WTC11 (cell line): Measurements from ENCODE around the gene CELF2. TPM values are rescaled to one million over a fixed set of nuclear protein-coding genes. Genes with fewer than 3 reads are reported as not detected.
A peak's percentile ranks its signal among the peaks of the same experiment; 100 is the strongest.

Source experiments
- ATAC-seq: fragments of 200-7000 bp; cut with Tn5 transposase; 2 replicates; pipeline ENCODE4 v1.10.0; 2021; ENCODE audit warnings: mild to moderate bottlenecking, moderate library complexity
- CTCF ChIA-PET: fragments of 300-600 bp; sonication (Branson Sonifier 250); formaldehyde crosslinking; loops from one replicate; lab custom pipeline; 2021; ENCODE audit warnings: antibody characterized with exemption; lab: Charles Lee
- POLR2A ChIA-PET: fragments of 350-600 bp; sonication (Branson Sonifier 250); formaldehyde crosslinking; loops from one replicate; lab custom pipeline; 2021; ENCODE audit warnings: antibody characterized with exemption; lab: Charles Lee
- DNase-seq: peaks from one replicate; pipeline ENCODE4 v3.0.0; 2021; ENCODE audit warnings: low spot score
- H3K27ac Mint-ChIP-seq: 2 replicates; pipeline ENCODE4 v1.8.0; 2021; ENCODE audit warnings: mixed read lengths
- H3K27me3 Mint-ChIP-seq: 2 replicates; pipeline ENCODE4 v1.8.0; 2021; ENCODE audit warnings: low read depth, mild to moderate bottlenecking, moderate library complexity, mixed read lengths
- H3K36me3 Mint-ChIP-seq: 2 replicates; pipeline ENCODE4 v1.8.0; 2021; ENCODE audit warnings: mixed read lengths
- H3K4me1 Mint-ChIP-seq: 2 replicates; pipeline ENCODE4 v1.8.0; 2022; ENCODE audit warnings: mixed read lengths
- H3K4me3 Mint-ChIP-seq: 2 replicates; pipeline ENCODE4 v1.8.0; 2021; ENCODE audit warnings: mild to moderate bottlenecking, moderate library complexity, mixed read lengths
- H3K9me3 Mint-ChIP-seq: 2 replicates; pipeline ENCODE4 v1.8.0; 2021; ENCODE audit warnings: mixed read lengths
- FOXJ3 ChIP-seq: sonication (generic); formaldehyde crosslinking; IDR thresholded peaks from 2 replicates; pipeline ENCODE4 v1.9.0; 2021; ENCODE audit warnings: missing genetic modification reagents, mild to moderate bottlenecking, borderline replicate concordance
- GTF2I ChIP-seq: fragments of 250-450 bp; sonication (Bioruptor Pico); conservative IDR thresholded peaks from 2 replicates; pipeline ENCODE4 v1.4.0; 2021; ENCODE audit warnings: mild to moderate bottlenecking
- NR2C2 ChIP-seq: sonication (generic); formaldehyde crosslinking; IDR thresholded peaks from 2 replicates; pipeline ENCODE4 v1.8.0; 2022; ENCODE audit warnings: mild to moderate bottlenecking, missing genetic modification reagents
- RELA ChIP-seq: sonication (generic); formaldehyde crosslinking; IDR thresholded peaks from 2 replicates; pipeline ENCODE4 v1.8.1; 2022; ENCODE audit warnings: missing genetic modification reagents, mild to moderate bottlenecking, borderline replicate concordance
- SMAD3 ChIP-seq: sonication (generic); formaldehyde crosslinking; IDR thresholded peaks from 2 replicates; pipeline ENCODE4 v1.8.0; 2022; ENCODE audit warnings: missing genetic modification reagents, mild to moderate bottlenecking, borderline replicate concordance
- SP1 ChIP-seq: sonication (generic); formaldehyde crosslinking; conservative IDR thresholded peaks from 2 replicates; pipeline ENCODE4 v1.8.1; 2022; ENCODE audit warnings: missing genetic modification reagents
- TEAD4 ChIP-seq: sonication (generic); formaldehyde crosslinking; IDR thresholded peaks from 2 replicates; pipeline ENCODE4 v1.8.0; 2022; ENCODE audit warnings: mild to moderate bottlenecking, missing genetic modification reagents
- TP53 ChIP-seq: sonication (generic); formaldehyde crosslinking; IDR thresholded peaks from 2 replicates; pipeline ENCODE4 v1.8.1; 2023; ENCODE audit warnings: mild to moderate bottlenecking, missing genetic modification reagents
- ZNF263 ChIP-seq: sonication (generic); formaldehyde crosslinking; IDR thresholded peaks from 2 replicates; pipeline ENCODE4 v1.8.1; 2022; ENCODE audit warnings: low read depth, mild to moderate bottlenecking, moderate library complexity, missing genetic modification reagents
- ZNF396 ChIP-seq: fragments of 250-450 bp; sonication (Bioruptor Pico); IDR thresholded peaks from 2 replicates; pipeline ENCODE4 v1.8.0; 2021; ENCODE audit warnings: mild to moderate bottlenecking, moderate library complexity, borderline replicate concordance
- ZNF671 ChIP-seq: fragments of 250-450 bp; sonication (Bioruptor Pico); IDR thresholded peaks from 2 replicates; pipeline ENCODE4 v1.8.0; 2021; ENCODE audit warnings: mild to moderate bottlenecking
- total RNA-seq: library from RNA; stranded (reverse); gene quantifications from 3 replicates; pipeline ENCODE4 v1.2.3, GENCODE V29; 2021
- TF ChIP-seq, protein P1 (sequence below): fragments of 250-450 bp; sonication (Bioruptor Pico); IDR thresholded peaks from 2 replicates; pipeline ENCODE4 v1.9.0; 2021; ENCODE audit warnings: mild to moderate bottlenecking
- TF ChIP-seq, protein P2 (sequence below): sonication (generic); formaldehyde crosslinking; conservative IDR thresholded peaks from 2 replicates; pipeline ENCODE4 v1.8.1; 2022; ENCODE audit warnings: mild to moderate bottlenecking, missing genetic modification reagents
- TF ChIP-seq, protein P3 (sequence below): sonication (generic); formaldehyde crosslinking; IDR thresholded peaks from 2 replicates; pipeline ENCODE4 v1.8.0; 2022; ENCODE audit warnings: mild to moderate bottlenecking, missing genetic modification reagents
- TF ChIP-seq, protein P4 (sequence below): fragments of 250-450 bp; sonication (Bioruptor Pico); IDR thresholded peaks from 2 replicates; pipeline ENCODE4 v1.8.0; 2021; ENCODE audit warnings: mild to moderate bottlenecking
- TF ChIP-seq, protein P5 (sequence below): fragments of 250-450 bp; sonication (Bioruptor Pico); IDR thresholded peaks from 2 replicates; pipeline ENCODE4 v1.9.0; 2021; ENCODE audit warnings: mild to moderate bottlenecking
- TF ChIP-seq, protein P6 (sequence below): sonication (generic); formaldehyde crosslinking; IDR thresholded peaks from 2 replicates; pipeline ENCODE4 v1.8.1; 2022; ENCODE audit warnings: low read depth, mild to moderate bottlenecking, moderate library complexity, missing genetic modification reagents, borderline replicate concordance
- TF ChIP-seq, protein P7 (sequence below): fragments of 250-450 bp; sonication (Bioruptor Pico); IDR thresholded peaks from 2 replicates; pipeline ENCODE4 v2.1.2; 2022; ENCODE audit warnings: mild to moderate bottlenecking, moderate library complexity
- TF ChIP-seq, protein P8 (sequence below): sonication (generic); formaldehyde crosslinking; IDR thresholded peaks from 2 replicates; pipeline ENCODE4 v1.8.0; 2022; ENCODE audit warnings: mild to moderate bottlenecking, missing genetic modification reagents
- TF ChIP-seq, protein P9 (sequence below): sonication (generic); formaldehyde crosslinking; conservative IDR thresholded peaks from 2 replicates; pipeline ENCODE4 v1.8.1; 2023; ENCODE audit warnings: mild to moderate bottlenecking, low read depth, missing genetic modification reagents, moderate library complexity

CELF2 gene
- total RNA-seq, 1 experiment from 2014 or later = 24.6 TPM

DNA sequence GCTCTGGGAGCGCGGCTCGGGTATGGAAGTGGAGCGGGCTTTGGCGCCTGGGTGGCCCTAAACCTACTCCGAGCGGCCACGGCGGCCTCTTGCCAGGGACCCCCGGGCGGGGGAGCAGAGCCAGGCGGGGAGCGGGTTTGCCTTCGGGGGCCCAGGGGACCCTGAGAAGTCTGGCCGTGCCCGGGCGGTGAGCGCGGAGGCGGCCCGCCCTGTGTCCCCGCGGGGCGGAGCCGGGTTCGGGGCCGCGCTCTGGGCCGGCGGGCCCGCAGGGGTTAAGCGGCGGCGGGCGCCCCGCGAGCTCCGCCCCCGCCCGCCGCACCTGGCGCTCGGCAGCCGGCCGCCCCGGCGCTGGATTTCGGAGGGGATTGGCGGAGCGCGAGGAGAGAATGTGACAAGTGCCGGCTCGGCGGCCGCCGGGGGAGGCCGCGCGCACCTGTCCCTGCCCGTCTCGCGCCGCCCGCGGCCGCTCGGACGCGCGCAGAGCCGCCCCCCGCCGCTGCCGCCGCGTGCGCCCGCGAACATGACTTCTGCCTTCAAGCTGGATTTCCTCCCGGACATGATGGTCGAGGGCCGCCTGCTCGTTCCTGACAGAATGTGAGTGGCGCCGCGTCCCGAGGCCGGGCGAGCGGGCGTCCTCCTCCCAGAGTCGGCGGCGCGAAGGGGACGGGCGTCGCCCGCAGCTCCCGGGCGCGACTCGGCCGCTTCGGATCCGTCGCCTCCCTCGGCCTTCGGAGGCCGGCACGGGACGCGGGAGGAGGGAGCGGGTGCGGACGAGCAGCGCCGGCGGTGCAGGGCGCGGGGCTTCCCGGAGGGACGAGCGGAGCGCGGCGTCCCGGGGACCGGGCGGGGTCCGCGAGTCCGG is at the start of gene CELF2 (continued):
- TF ChIP-seq, protein P1, sequence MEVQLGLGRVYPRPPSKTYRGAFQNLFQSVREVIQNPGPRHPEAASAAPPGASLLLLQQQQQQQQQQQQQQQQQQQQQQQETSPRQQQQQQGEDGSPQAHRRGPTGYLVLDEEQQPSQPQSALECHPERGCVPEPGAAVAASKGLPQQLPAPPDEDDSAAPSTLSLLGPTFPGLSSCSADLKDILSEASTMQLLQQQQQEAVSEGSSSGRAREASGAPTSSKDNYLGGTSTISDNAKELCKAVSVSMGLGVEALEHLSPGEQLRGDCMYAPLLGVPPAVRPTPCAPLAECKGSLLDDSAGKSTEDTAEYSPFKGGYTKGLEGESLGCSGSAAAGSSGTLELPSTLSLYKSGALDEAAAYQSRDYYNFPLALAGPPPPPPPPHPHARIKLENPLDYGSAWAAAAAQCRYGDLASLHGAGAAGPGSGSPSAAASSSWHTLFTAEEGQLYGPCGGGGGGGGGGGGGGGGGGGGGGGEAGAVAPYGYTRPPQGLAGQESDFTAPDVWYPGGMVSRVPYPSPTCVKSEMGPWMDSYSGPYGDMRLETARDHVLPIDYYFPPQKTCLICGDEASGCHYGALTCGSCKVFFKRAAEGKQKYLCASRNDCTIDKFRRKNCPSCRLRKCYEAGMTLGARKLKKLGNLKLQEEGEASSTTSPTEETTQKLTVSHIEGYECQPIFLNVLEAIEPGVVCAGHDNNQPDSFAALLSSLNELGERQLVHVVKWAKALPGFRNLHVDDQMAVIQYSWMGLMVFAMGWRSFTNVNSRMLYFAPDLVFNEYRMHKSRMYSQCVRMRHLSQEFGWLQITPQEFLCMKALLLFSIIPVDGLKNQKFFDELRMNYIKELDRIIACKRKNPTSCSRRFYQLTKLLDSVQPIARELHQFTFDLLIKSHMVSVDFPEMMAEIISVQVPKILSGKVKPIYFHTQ (CRISPR knock-in tag) = no peak
- no peak for TF ChIP-seq TP53 (CRISPR knock-in tag)
- TF ChIP-seq, protein P2, sequence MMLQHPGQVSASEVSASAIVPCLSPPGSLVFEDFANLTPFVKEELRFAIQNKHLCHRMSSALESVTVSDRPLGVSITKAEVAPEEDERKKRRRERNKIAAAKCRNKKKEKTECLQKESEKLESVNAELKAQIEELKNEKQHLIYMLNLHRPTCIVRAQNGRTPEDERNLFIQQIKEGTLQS (CRISPR knock-in tag) = no peak
- TF ChIP-seq, protein P3, sequence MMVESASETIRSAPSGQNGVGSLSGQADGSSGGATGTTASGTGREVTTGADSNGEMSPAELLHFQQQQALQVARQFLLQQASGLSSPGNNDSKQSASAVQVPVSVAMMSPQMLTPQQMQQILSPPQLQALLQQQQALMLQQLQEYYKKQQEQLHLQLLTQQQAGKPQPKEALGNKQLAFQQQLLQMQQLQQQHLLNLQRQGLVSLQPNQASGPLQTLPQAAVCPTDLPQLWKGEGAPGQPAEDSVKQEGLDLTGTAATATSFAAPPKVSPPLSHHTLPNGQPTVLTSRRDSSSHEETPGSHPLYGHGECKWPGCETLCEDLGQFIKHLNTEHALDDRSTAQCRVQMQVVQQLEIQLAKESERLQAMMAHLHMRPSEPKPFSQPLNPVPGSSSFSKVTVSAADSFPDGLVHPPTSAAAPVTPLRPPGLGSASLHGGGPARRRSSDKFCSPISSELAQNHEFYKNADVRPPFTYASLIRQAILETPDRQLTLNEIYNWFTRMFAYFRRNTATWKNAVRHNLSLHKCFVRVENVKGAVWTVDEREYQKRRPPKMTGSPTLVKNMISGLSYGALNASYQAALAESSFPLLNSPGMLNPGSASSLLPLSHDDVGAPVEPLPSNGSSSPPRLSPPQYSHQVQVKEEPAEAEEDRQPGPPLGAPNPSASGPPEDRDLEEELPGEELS (CRISPR knock-in tag) = peak; percentile 34; the same call in 1 of the 2 replicates
- no peak for TF ChIP-seq ZNF263 (CRISPR knock-in tag)
- TF ChIP-seq, protein P4, sequence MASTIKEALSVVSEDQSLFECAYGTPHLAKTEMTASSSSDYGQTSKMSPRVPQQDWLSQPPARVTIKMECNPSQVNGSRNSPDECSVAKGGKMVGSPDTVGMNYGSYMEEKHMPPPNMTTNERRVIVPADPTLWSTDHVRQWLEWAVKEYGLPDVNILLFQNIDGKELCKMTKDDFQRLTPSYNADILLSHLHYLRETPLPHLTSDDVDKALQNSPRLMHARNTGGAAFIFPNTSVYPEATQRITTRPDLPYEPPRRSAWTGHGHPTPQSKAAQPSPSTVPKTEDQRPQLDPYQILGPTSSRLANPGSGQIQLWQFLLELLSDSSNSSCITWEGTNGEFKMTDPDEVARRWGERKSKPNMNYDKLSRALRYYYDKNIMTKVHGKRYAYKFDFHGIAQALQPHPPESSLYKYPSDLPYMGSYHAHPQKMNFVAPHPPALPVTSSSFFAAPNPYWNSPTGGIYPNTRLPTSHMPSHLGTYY (CRISPR knock-in tag) = no peak
- TF ChIP-seq FOXJ3 (CRISPR knock-in tag) = no peak
- TF ChIP-seq, protein P5, sequence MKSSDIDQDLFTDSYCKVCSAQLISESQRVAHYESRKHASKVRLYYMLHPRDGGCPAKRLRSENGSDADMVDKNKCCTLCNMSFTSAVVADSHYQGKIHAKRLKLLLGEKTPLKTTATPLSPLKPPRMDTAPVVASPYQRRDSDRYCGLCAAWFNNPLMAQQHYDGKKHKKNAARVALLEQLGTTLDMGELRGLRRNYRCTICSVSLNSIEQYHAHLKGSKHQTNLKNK (CRISPR knock-in tag) = no peak
- TF ChIP-seq, all 79 proteins: peak for 13

DNA sequence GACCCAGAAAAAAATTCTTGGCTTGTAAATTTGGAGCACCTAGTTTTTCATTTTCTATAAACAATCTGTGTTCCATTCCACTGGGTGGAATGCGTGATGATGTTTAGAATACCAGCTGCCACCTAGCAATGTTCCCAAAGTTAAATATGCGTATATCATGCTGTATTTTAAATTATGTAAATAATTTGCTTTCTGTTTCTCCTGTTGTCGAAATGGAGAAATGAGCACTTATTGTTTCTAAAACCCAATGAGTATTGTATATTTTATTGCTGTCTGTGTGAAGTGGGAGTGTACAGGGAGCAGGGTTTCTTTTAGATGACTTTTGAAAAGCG is 49.4 kb upstream of the CELF2 start:
- Mint-ChIP-seq H3K4me3 (no peak overlapping the region), H3K9me3 (no peaks in the 10 kb centered on the region), H3K27ac (no peak overlapping the region), H3K27me3 (no peaks in the 10 kb centered on the region; the same call in 1 of the 2 replicates), H3K36me3 (no peaks in the 10 kb centered on the region), H3K4me1 (no peaks in the 10 kb centered on the region)
- CTCF ChIA-PET = no interaction called here
- ATAC-seq (no peak), DNase-seq (no peak)
- POLR2A ChIA-PET = no interaction called here
- TF ChIP-seq GTF2I (CRISPR knock-in tag) = no peak
- TF ChIP-seq NR2C2 = no peak
- TF ChIP-seq TEAD4 (CRISPR knock-in tag) = no peak
- TF ChIP-seq, protein P6, sequence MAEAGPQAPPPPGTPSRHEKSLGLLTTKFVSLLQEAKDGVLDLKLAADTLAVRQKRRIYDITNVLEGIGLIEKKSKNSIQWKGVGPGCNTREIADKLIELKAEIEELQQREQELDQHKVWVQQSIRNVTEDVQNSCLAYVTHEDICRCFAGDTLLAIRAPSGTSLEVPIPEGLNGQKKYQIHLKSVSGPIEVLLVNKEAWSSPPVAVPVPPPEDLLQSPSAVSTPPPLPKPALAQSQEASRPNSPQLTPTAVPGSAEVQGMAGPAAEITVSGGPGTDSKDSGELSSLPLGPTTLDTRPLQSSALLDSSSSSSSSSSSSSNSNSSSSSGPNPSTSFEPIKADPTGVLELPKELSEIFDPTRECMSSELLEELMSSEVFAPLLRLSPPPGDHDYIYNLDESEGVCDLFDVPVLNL (CRISPR knock-in tag) = no peak
- TF ChIP-seq RELA (CRISPR knock-in tag) = no peak
- TF ChIP-seq ZNF671 (CRISPR knock-in tag) = no peak
- no peak for TF ChIP-seq SP1 (CRISPR knock-in tag)
- TF ChIP-seq, protein P7, sequence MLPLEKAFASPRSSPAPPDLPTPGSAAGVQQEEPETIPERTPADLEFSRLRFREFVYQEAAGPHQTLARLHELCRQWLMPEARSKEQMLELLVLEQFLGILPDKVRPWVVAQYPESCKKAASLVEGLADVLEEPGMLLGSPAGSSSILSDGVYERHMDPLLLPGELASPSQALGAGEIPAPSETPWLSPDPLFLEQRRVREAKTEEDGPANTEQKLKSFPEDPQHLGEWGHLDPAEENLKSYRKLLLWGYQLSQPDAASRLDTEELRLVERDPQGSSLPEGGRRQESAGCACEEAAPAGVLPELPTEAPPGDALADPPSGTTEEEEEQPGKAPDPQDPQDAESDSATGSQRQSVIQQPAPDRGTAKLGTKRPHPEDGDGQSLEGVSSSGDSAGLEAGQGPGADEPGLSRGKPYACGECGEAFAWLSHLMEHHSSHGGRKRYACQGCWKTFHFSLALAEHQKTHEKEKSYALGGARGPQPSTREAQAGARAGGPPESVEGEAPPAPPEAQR (CRISPR knock-in tag) = no peak
- no peak for TF ChIP-seq ZNF396 (CRISPR knock-in tag)
- TF ChIP-seq, protein P8, sequence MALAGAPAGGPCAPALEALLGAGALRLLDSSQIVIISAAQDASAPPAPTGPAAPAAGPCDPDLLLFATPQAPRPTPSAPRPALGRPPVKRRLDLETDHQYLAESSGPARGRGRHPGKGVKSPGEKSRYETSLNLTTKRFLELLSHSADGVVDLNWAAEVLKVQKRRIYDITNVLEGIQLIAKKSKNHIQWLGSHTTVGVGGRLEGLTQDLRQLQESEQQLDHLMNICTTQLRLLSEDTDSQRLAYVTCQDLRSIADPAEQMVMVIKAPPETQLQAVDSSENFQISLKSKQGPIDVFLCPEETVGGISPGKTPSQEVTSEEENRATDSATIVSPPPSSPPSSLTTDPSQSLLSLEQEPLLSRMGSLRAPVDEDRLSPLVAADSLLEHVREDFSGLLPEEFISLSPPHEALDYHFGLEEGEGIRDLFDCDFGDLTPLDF = no peak
- TF ChIP-seq, protein P9, sequence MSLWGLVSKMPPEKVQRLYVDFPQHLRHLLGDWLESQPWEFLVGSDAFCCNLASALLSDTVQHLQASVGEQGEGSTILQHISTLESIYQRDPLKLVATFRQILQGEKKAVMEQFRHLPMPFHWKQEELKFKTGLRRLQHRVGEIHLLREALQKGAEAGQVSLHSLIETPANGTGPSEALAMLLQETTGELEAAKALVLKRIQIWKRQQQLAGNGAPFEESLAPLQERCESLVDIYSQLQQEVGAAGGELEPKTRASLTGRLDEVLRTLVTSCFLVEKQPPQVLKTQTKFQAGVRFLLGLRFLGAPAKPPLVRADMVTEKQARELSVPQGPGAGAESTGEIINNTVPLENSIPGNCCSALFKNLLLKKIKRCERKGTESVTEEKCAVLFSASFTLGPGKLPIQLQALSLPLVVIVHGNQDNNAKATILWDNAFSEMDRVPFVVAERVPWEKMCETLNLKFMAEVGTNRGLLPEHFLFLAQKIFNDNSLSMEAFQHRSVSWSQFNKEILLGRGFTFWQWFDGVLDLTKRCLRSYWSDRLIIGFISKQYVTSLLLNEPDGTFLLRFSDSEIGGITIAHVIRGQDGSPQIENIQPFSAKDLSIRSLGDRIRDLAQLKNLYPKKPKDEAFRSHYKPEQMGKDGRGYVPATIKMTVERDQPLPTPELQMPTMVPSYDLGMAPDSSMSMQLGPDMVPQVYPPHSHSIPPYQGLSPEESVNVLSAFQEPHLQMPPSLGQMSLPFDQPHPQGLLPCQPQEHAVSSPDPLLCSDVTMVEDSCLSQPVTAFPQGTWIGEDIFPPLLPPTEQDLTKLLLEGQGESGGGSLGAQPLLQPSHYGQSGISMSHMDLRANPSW = no peak
- TF ChIP-seq SMAD3 (CRISPR knock-in tag) = no peak
